NCI-H2171 (cell line): ENCODE results near the gene OTUB2.

ENCODE experiments used
- DNase-seq: peaks from one replicate; lab custom pipeline; 2025; lab: John Stamatoyannopoulos, UW

The OTUB2 gene

GRCh38 chr14:94026173-94026888, at the start of gene OTUB2:
Gene OTUB2 (plus strand): TSS chr14:94026340. CDS start chr14:94026538, 198 bp downstream.
- DNase-seq: peak; percentile 99

- DNase-seq: no peak
Observed at GRCh38 chr14:93976477-93977057, 49.6 kb upstream of the OTUB2 start, which contains the start of gene ASB2. Gene ASB2 (minus strand): TSS chr14:93976570. CDS start chr14:93964539, 12,031 bp downstream.

GRCh38 chr14:93977171-93977570, 49.0 kb upstream of the OTUB2 start:
- DNase-seq: no peak

- DNase-seq: no peak
Observed at GRCh38 chr14:93977790-93978581, 48.2 kb upstream of the OTUB2 start.

- no peak for DNase-seq
Observed at GRCh38 chr14:93978735-93979134, 47.4 kb upstream of the OTUB2 start.

GRCh38 chr14:93980456-93981201, 45.5 kb upstream of the OTUB2 start:
- DNase-seq: no peak

GRCh38 chr14:93981316-93982229, 44.6 kb upstream of the OTUB2 start:
- DNase-seq: no peak

- no peak for DNase-seq
Observed at GRCh38 chr14:93982230-93983007, 43.7 kb upstream of the OTUB2 start.

GRCh38 chr14:93984070-93984469, 42.1 kb upstream of the OTUB2 start:
- DNase-seq: no peak

- DNase-seq: no peak
Observed at GRCh38 chr14:93984987-93985410, 41.1 kb upstream of the OTUB2 start.

GRCh38 chr14:93986955-93987354, 39.2 kb upstream of the OTUB2 start:
- DNase-seq: no peak

- no peak for DNase-seq
Observed at GRCh38 chr14:93987376-93987775, 38.8 kb upstream of the OTUB2 start.

- DNase-seq: no peak
Observed at GRCh38 chr14:93987815-93988476, 38.2 kb upstream of the OTUB2 start.

- no peak for DNase-seq
Observed at GRCh38 chr14:93989939-93990338, 36.2 kb upstream of the OTUB2 start.

GRCh38 chr14:93991212-93991611, 34.9 kb upstream of the OTUB2 start:
- DNase-seq: no peak

- no peak for DNase-seq
Observed at GRCh38 chr14:93991649-93992048, 34.5 kb upstream of the OTUB2 start.

GRCh38 chr14:93993382-93993781, 32.8 kb upstream of the OTUB2 start:
- no peak for DNase-seq

GRCh38 chr14:93994919-93995682, 31.0 kb upstream of the OTUB2 start:
- DNase-seq: no peak

GRCh38 chr14:93996130-93996695, 29.9 kb upstream of the OTUB2 start:
- no peak for DNase-seq
